Iris pigment epithelial cell (primary cell): ENCODE measurements around the gene LACTBL1.
"Not testable (repeated sequence)": the region's sequence is repeated elsewhere in the genome, so short reads cannot be mapped to it uniquely, and the experiment has no call there.

Experiments
- DNase-seq: peaks from one replicate; pipeline ENCODE4 v3.0.0-alpha.2; 2011; ENCODE audit warnings: low read depth

LACTBL1 gene

GRCh38 chr1:22976461-22977243 lies 4.0 kb upstream of the LACTBL1 start:
- peak; percentile 85 for DNase-seq

GRCh38 chr1:22976127-22976460 lies 3.4 kb upstream of the LACTBL1 start:
- DNase-seq: no peak

GRCh38 chr1:22975694-22976093 lies 3.0 kb upstream of the LACTBL1 start:
- DNase-seq: peak; percentile 42

GRCh38 chr1:22971611-22972405 lies 858 bp downstream of the LACTBL1 start:
- peak; percentile 42 for DNase-seq

GRCh38 chr1:22971161-22971560 lies 1.5 kb downstream of the LACTBL1 start:
- DNase-seq: no peak

- no peak for DNase-seq
Observed at GRCh38 chr1:22970096-22970495, 2.6 kb downstream of the LACTBL1 start.

GRCh38 chr1:22969304-22969709 lies 3.4 kb downstream of the LACTBL1 start:
- DNase-seq: peak; percentile 95

- no peak for DNase-seq
Observed at GRCh38 chr1:22967833-22968232, 4.8 kb downstream of the LACTBL1 start.

GRCh38 chr1:22966309-22966708 lies 6.4 kb downstream of the LACTBL1 start:
- no peak for DNase-seq

GRCh38 chr1:22963044-22963677 lies 9.5 kb downstream of the LACTBL1 start:
- DNase-seq: no peak

- no peak for DNase-seq
Observed at GRCh38 chr1:22962558-22962957, 10.1 kb downstream of the LACTBL1 start.

- DNase-seq: no peak
Observed at GRCh38 chr1:22959545-22960360, 12.9 kb downstream of the LACTBL1 start.

GRCh38 chr1:22958556-22958955 lies 14.1 kb downstream of the LACTBL1 start:
- no peak for DNase-seq

- DNase-seq: no peak
Observed at GRCh38 chr1:22957066-22957465, 15.6 kb downstream of the LACTBL1 start.

GRCh38 chr1:22955146-22955545 lies 17.5 kb downstream of the LACTBL1 start:
- DNase-seq: no peak

GRCh38 chr1:22953740-22954141 lies 18.9 kb downstream of the LACTBL1 start:
- DNase-seq: no peak

GRCh38 chr1:22953057-22953739 lies 19.5 kb downstream of the LACTBL1 start:
- no peak for DNase-seq

GRCh38 chr1:22952694-22953056 lies 20.0 kb downstream of the LACTBL1 start:
- DNase-seq: no peak

GRCh38 chr1:22951796-22952195 lies 20.9 kb downstream of the LACTBL1 start:
- DNase-seq: no peak

- no peak for DNase-seq
Observed at GRCh38 chr1:22949822-22950331, 22.8 kb downstream of the LACTBL1 start.

- not testable (repeated sequence) for DNase-seq
Observed at GRCh38 chr1:22945171-22945570, 27.5 kb downstream of the LACTBL1 start.
